Muscle layer of colon (tissue), 2 donors: Measurements from ENCODE around the gene NBL1.

Source experiments
- H3K27ac ChIP-seq: one replicate; pipeline ENCODE4 v1.7.0; 2013; ENCODE audit warnings: low read depth, mild to moderate bottlenecking, low read length, moderate library complexity
- H3K27me3 ChIP-seq, 2 donors: one replicate each; pipeline ENCODE4 v1.7.0; 2013; ENCODE audit warnings: low read length in 2 of 2, mild to moderate bottlenecking in 2 of 2; ENCODE audit not compliant: insufficient read depth in 2 of 2, control insufficient read depth in 1 of 2
- H3K36me3 ChIP-seq: one replicate; pipeline ENCODE4 v1.7.0; 2013; ENCODE audit warnings: mild to moderate bottlenecking, low read length; ENCODE audit not compliant: insufficient read depth
- H3K4me1 ChIP-seq: one replicate; pipeline ENCODE4 v1.7.0; 2013; ENCODE audit warnings: mild to moderate bottlenecking, low read length; ENCODE audit not compliant: insufficient read depth
- H3K4me3 ChIP-seq, 2 donors: one replicate each; pipeline ENCODE4 v1.7.0; 2013; ENCODE audit warnings: low read length in 2 of 2, low read depth in 1 of 2, mild to moderate bottlenecking in 1 of 2, moderate library complexity in 1 of 2
- H3K9ac ChIP-seq: one replicate; pipeline ENCODE4 v1.7.0; 2013; ENCODE audit warnings: low read length
- H3K9me3 ChIP-seq: one replicate; pipeline ENCODE4 v1.7.0; 2013; ENCODE audit warnings: mild to moderate bottlenecking, low read length
- donor health status: abdominal sarcoma.
- donor health status: Adenocarcinoma of cecum.

NBL1 gene

DNA sequence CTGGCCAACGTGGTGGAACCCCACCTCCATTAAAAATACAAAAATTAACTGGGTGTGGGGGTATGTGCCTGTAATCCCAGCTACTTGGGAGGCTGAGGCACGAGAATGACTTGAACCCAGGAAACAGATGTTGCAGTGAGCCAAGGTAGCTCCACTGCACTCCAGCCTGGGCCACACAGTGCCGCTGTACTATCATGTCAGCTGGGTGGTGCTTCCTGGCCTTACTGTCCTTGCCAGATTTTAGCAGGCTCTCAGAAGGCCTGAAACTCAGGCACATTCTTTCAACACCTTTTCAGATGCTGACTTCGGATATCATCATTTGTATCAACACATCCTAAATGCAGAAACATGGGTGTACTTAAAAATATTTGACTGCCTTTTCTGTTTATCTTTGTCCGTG is 31.6 kb upstream of the NBL1 start:
- Histone ChIP-seq H3K27ac (no peak overlapping the region), H3K4me3 (no peak overlapping the region), H3K36me3 (peaks cover 7% of the 10 kb centered on the region), H3K27me3 (no peaks in the 10 kb centered on the region), H3K9ac (no peak overlapping the region), H3K9me3 (no peaks in the 10 kb centered on the region), H3K4me1 (peaks cover 27% of the 10 kb centered on the region)

GRCh38 chr1:19613171-19613703 is 30.9 kb upstream of the NBL1 start:
- H3K4me1 ChIP-seq = peaks cover 24% of the 10 kb centered on the region
- H3K36me3 ChIP-seq = peaks cover 7% of the 10 kb centered on the region
- H3K4me3 ChIP-seq = no peak overlapping the region
- no peak overlapping the region for H3K9ac ChIP-seq
- no peak overlapping the region for H3K27ac ChIP-seq
- no peaks in the 10 kb centered on the region for H3K27me3 ChIP-seq
- H3K9me3 ChIP-seq = no peaks in the 10 kb centered on the region

DNA sequence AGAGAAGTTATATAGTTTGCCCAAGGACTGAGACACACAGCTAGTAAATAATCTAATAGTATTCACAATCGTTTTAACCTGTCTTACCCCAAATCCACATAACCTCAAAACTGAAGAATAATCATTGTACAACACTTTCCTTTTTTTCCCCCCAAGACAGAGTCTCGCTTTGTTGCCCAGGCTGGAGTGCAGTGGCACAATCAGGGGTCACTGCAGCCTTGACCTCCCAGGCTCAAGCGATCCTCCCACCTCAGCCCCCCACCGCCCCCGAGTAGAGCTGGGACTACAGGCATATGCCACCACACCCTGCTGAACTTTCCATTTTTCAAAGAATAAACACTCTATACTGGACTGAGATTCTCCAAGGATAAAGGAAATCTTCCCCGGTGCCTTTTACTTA is 28.7 kb upstream of the NBL1 start:
- Histone ChIP-seq H3K4me1 (peaks cover 24% of the 10 kb centered on the region), H3K4me3 (no peak overlapping the region), H3K9ac (no peak overlapping the region), H3K27ac (no peak overlapping the region), H3K27me3 (no peaks in the 10 kb centered on the region), H3K9me3 (no peaks in the 10 kb centered on the region), H3K36me3 (peaks cover 10% of the 10 kb centered on the region)

- H3K27ac ChIP-seq = no peak overlapping the region
- H3K9ac ChIP-seq = no peak overlapping the region
- no peaks in the 10 kb centered on the region for H3K9me3 ChIP-seq
Observed at GRCh38 chr1:19616489-19616888, 27.6 kb upstream of the NBL1 start.

DNA sequence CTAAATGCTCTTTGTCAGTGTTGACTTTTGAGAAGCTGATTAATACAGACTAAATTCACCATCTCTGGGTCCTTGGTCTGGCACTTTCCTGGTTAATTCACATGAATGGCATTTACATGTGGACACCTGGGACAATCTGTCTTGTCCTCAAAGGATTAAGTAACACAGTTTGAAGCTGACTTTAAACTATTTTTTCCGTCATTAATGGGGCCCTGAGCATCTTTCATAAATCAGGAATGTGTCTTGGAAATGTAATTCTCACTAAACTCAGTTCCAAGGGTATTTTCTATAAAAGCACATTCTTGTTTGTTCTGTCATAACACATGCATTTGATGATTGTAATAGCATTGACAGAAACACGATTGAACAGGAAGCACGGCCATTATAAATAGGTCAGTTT is 26.7 kb upstream of the NBL1 start:
- no peak overlapping the region for H3K27ac ChIP-seq
- peaks cover 33% of the 10 kb centered on the region for H3K4me1 ChIP-seq
- no peaks in the 10 kb centered on the region for H3K27me3 ChIP-seq
- no peak overlapping the region for H3K9ac ChIP-seq
- no peaks in the 10 kb centered on the region for H3K9me3 ChIP-seq
- H3K36me3 ChIP-seq = peaks cover 10% of the 10 kb centered on the region
- no peak overlapping the region for H3K4me3 ChIP-seq

More at GRCh38 chr1:19616489-19616888, 27.6 kb upstream of the NBL1 start:
- Histone ChIP-seq H3K36me3 (peaks cover 10% of the 10 kb centered on the region), H3K4me3 (no peak overlapping the region), H3K4me1 (peaks cover 32% of the 10 kb centered on the region), H3K27me3 (no peaks in the 10 kb centered on the region)

DNA sequence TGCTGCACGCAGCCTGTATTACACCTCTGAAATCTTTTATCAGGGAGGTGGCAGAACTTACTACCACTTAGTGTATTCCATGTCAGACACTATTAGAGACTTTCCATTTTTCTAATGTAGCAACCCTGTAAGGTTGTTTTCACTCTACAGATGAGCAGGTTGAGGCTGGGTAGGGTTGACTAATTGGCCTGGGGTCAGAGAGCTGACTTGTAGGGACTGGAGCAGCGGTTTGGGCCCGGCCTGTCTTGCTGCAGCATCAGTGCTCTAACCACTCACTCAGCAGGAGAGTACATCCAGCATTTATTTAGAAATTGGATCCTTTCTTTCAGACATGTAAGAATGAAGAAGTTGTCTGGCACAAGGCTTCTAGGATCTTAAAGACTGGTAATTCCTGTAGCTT is 25.7 kb upstream of the NBL1 start:
- Histone ChIP-seq H3K27ac (no peak overlapping the region), H3K4me3 (no peak overlapping the region), H3K36me3 (peaks cover 10% of the 10 kb centered on the region), H3K9ac (no peak overlapping the region), H3K9me3 (no peaks in the 10 kb centered on the region), H3K4me1 (peaks cover 31% of the 10 kb centered on the region), H3K27me3 (no peaks in the 10 kb centered on the region)

DNA sequence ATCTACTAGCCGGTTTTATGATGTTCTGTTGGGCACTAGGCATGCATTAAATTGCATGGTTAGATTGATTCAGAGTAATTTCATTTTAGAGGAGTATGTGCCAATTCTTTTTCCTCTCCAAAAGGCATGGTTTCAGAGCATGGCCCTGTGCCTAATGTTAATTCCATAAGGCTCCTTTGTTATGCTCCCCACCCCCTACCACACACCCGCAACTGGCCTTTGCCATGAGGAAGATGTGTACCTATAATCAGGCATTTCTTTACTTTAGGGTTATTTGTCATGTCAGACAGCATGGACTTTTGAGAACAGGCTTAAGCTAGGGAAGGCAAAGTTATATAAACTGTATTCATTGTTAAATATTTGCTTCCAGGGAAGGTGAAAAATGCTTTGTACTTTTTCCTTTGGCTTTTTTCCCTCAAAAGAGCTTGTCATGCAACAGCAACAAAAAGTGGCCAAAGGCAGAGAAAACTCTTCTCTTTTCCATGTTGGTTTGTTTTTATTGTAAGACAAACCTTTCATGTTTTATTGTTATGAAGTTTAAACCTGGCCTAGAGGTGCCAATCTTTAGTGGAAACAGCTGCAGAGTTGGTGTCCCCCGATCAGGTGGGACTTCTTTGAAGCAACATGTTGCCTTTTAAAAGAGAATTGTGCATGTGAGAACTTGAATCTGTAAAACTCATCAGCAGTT is 24.3 kb upstream of the NBL1 start:
- Histone ChIP-seq H3K9me3 (no peaks in the 10 kb centered on the region), H3K4me3 (no peak overlapping the region), H3K27ac (no peak overlapping the region), H3K9ac (no peak overlapping the region), H3K36me3 (peaks cover 10% of the 10 kb centered on the region), H3K4me1 (peaks cover 28% of the 10 kb centered on the region), H3K27me3 (no peaks in the 10 kb centered on the region)

DNA sequence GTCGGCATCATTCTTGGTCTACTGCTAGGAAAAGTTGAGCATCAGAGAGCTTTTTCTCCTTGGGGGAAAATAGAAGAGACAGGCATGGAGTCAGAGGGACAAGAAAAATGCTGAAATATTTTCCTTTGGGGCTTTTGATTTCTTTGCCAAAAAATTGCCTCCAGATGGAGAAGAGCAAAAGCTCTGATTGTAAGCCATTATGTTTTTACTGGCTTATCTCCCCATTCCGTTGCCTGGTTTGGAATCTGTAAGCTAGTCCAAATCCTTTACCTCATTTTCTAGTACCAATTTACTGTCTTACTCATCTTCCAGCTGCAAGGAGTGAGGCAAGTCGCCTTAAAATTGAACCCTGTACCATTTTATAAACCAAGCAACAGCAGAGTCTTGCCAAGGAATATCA is 23.3 kb upstream of the NBL1 start:
- H3K27ac ChIP-seq = no peak overlapping the region
- no peak overlapping the region for H3K9ac ChIP-seq
- H3K36me3 ChIP-seq = peaks cover 14% of the 10 kb centered on the region
- peaks cover 34% of the 10 kb centered on the region for H3K4me1 ChIP-seq
- H3K9me3 ChIP-seq = no peaks in the 10 kb centered on the region
- no peaks in the 10 kb centered on the region for H3K27me3 ChIP-seq
- H3K4me3 ChIP-seq = no peak overlapping the region

DNA sequence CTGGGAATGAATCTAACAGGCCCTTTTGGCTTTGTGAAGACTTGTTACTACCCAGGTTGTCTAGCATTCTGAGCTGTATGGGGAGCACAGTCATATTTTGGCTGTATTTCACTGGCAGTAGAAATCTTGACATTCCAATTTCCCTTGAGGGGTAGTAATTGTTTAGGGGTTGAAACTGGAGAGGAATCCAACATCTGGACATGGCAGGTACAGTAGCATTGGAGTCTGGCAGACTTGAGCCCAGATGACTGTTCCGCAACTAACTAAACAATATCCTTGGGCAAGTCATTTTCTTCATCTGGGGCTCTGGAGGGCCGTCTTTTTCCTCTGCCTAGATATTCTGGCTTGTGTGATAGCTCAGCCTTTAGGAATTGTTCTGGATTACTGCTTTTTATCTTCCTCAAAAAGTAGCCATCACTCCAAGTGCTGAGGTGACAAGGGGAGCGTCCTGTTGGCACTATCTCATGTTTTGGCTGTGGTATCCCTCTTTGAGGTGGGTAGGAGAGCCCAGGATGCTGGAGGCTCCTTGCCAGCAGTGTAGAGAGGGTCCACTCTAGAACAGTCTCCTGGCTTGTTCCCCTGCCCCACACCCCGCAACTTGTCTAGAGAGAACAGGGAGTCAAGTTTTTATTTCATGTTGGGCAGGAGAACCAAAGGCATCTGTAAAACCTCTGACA is 22.7 kb upstream of the NBL1 start:
- no peak overlapping the region for H3K9ac ChIP-seq
- no peaks in the 10 kb centered on the region for H3K9me3 ChIP-seq
- peaks cover 41% of the 10 kb centered on the region for H3K4me1 ChIP-seq
- no peak overlapping the region for H3K4me3 ChIP-seq
- H3K27ac ChIP-seq = peak overlapping the region; percentile 14
- peaks cover 18% of the 10 kb centered on the region for H3K36me3 ChIP-seq
- H3K27me3 ChIP-seq = no peaks in the 10 kb centered on the region

DNA sequence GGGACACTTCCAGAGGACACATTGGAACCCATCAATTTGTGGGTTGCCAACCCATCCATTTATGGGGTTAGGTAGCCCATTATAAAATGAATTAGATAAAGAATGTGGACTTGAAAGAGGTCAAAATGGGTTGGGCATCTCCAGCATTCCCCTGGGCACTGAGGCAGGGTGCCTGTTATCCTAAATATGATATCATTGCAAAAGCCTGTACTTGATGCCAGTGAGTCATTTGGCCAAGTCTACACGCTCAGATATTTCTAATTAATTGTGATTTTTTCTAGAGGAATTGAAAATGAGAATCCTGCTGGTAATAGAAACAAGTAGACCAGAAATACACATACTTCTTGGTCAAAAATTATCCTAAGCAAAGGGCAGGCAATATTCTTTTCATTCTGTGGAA is 21.9 kb upstream of the NBL1 start:
- Histone ChIP-seq H3K9me3 (no peaks in the 10 kb centered on the region), H3K36me3 (peaks cover 26% of the 10 kb centered on the region), H3K9ac (no peak overlapping the region), H3K4me1 (peaks cover 38% of the 10 kb centered on the region), H3K27me3 (no peaks in the 10 kb centered on the region), H3K4me3 (no peak overlapping the region), H3K27ac (no peak overlapping the region)

DNA sequence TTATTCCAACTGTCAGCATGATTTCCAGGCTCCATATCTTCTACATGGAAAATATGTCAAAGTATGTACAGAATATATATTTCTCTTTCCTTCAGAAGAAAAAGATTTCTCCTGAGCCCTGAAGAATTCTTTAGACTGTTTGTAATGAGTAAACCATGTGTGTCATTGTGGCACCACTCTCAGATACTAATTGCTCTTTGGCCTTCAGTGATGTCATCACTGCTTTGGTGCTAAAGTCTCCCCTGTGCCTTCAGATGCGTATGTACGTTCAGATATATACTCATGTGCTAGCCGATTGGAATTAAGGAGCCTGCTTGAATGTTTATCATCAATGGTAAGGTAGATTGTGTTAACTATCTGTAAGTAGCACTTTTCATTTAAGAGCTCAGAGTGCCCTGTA is 20.6 kb upstream of the NBL1 start:
- Histone ChIP-seq H3K9ac (no peak overlapping the region), H3K9me3 (no peaks in the 10 kb centered on the region), H3K4me1 (peaks cover 38% of the 10 kb centered on the region), H3K27me3 (no peaks in the 10 kb centered on the region), H3K4me3 (no peak overlapping the region), H3K27ac (no peak overlapping the region), H3K36me3 (peaks cover 32% of the 10 kb centered on the region)
